Lung (tissue), 12 donors: Measurements from ENCODE around the gene COL9A2. TPM values are rescaled to one million over a fixed set of nuclear protein-coding genes. Genes with fewer than 3 reads are reported as not detected.

ENCODE experiments used
- ATAC-seq: fragments of 200-7000 bp; cut with Tn5 transposase; one replicate; pipeline ENCODE4 v1.9.1; 2020; ENCODE audit warnings: moderate number of reproducible peaks; ENCODE audit not compliant: insufficient read depth, low FRiP score
- DNase-seq, 3 donors: peaks; one replicate each; pipeline ENCODE4 v3.0.0-alpha.2; 2013 to 2017
- H3K27ac ChIP-seq, 2 donors: one replicate each; pipeline ENCODE4 v1.5.1; 2013; ENCODE audit warnings: mild to moderate bottlenecking in 2 of 2, moderate library complexity in 2 of 2, control low read depth in 1 of 2, inconsistent platforms in 1 of 2, low read depth in 1 of 2, low read length in 1 of 2
- H3K27me3 ChIP-seq, 3 donors: one replicate each; pipeline ENCODE4 v1.5.1; 2013; ENCODE audit warnings: low read length in 2 of 3; ENCODE audit not compliant: control insufficient read depth in 3 of 3, insufficient read depth in 3 of 3
- H3K36me3 ChIP-seq, 4 donors: one replicate each; pipeline ENCODE4 v1.5.1; 2013; ENCODE audit warnings: low read length in 4 of 4, mild to moderate bottlenecking in 1 of 4, moderate library complexity in 1 of 4; ENCODE audit not compliant: control insufficient read depth in 4 of 4, insufficient read depth in 4 of 4
- H3K4me1 ChIP-seq, 5 donors: one replicate each; pipeline ENCODE4 v1.5.1; 2013; ENCODE audit warnings: low read length in 5 of 5, mild to moderate bottlenecking in 2 of 5, moderate library complexity in 1 of 5; ENCODE audit not compliant: control insufficient read depth in 5 of 5, insufficient read depth in 5 of 5
- H3K4me3 ChIP-seq: one replicate; pipeline ENCODE4 v1.5.1; 2013; ENCODE audit warnings: mild to moderate bottlenecking, control low read depth, moderate library complexity
- H3K9ac ChIP-seq, 2 donors: one replicate each; pipeline ENCODE4 v1.5.1; 2013; ENCODE audit warnings: low read length in 2 of 2, control low read depth in 1 of 2; ENCODE audit not compliant: insufficient read depth in 1 of 2
- H3K9me3 ChIP-seq, 4 donors: one replicate each; pipeline ENCODE4 v1.5.1; 2013; ENCODE audit warnings: low read length in 3 of 4, mild to moderate bottlenecking in 1 of 4, moderate library complexity in 1 of 4; ENCODE audit not compliant: control insufficient read depth in 4 of 4, insufficient read depth in 3 of 4
- WGBS, 2 donors: extraction: QIAGEN DNeasy Blood & Tissue Kit; methylation state at CpG; one replicate each; pipeline ENCODE4 v1.1.7; 2013; 5-methylcytosine and 5-hydroxymethylcytosine counted together
- polyA plus RNA-seq, 2 donors: library from polyadenylated mRNA; stranded (reverse); fragments of 200-250 nt; gene quantifications; one replicate each; pipeline ENCODE4 v1.2.1, GENCODE V29; 2013
- total RNA-seq, 2 donors: library from RNA; depleted of rRNA in 1 of 2; stranded (reverse); fragments of >200 nt in 1 of 2; gene quantifications; one replicate each; pipeline ENCODE4 v1.2.1, GENCODE V29; 2014 to 2021
- TF ChIP-seq, protein P1 (sequence below): IDR thresholded peaks from 2 replicates; pipeline ENCODE4 v1.5.1; 2012; ENCODE audit warnings: mild to moderate bottlenecking; ENCODE audit errors: control extremely low read depth, extremely low read depth
- donor health status: control.
- donor health status: control.
- donor health status: Bipolar disorder and iron deficiency.
- donor health status: healthy.
- donor health status: DM: yes; HTN: yes; CAD: no.

Gene COL9A2
- total and polyA plus RNA-seq, 4 donors = 3.7 to 16.0 (median 9.4) TPM

DNA sequence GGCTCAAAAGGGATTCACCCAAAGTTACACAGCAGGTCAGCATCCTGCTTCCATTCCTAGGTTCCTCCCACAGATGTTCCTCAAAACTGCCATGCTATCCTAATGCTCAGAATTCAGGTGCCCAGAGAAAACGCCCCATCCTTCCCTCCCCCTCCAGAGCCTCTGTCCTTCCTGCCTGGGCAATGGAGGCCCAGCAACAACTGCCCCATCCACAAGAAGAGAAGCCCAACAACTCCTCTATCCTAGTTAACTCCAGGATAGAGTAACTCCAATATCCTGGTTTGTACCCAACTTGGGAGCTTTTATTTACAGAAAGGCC, 16.9 kb downstream of the COL9A2 start:
- TF ChIP-seq, protein P1, sequence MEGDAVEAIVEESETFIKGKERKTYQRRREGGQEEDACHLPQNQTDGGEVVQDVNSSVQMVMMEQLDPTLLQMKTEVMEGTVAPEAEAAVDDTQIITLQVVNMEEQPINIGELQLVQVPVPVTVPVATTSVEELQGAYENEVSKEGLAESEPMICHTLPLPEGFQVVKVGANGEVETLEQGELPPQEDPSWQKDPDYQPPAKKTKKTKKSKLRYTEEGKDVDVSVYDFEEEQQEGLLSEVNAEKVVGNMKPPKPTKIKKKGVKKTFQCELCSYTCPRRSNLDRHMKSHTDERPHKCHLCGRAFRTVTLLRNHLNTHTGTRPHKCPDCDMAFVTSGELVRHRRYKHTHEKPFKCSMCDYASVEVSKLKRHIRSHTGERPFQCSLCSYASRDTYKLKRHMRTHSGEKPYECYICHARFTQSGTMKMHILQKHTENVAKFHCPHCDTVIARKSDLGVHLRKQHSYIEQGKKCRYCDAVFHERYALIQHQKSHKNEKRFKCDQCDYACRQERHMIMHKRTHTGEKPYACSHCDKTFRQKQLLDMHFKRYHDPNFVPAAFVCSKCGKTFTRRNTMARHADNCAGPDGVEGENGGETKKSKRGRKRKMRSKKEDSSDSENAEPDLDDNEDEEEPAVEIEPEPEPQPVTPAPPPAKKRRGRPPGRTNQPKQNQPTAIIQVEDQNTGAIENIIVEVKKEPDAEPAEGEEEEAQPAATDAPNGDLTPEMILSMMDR = no peak
- no peak overlapping the region for H3K9ac ChIP-seq
- 80 to 82% methylated on average over 1 of the region's 1 CpG for WGBS, 2 donors

DNA sequence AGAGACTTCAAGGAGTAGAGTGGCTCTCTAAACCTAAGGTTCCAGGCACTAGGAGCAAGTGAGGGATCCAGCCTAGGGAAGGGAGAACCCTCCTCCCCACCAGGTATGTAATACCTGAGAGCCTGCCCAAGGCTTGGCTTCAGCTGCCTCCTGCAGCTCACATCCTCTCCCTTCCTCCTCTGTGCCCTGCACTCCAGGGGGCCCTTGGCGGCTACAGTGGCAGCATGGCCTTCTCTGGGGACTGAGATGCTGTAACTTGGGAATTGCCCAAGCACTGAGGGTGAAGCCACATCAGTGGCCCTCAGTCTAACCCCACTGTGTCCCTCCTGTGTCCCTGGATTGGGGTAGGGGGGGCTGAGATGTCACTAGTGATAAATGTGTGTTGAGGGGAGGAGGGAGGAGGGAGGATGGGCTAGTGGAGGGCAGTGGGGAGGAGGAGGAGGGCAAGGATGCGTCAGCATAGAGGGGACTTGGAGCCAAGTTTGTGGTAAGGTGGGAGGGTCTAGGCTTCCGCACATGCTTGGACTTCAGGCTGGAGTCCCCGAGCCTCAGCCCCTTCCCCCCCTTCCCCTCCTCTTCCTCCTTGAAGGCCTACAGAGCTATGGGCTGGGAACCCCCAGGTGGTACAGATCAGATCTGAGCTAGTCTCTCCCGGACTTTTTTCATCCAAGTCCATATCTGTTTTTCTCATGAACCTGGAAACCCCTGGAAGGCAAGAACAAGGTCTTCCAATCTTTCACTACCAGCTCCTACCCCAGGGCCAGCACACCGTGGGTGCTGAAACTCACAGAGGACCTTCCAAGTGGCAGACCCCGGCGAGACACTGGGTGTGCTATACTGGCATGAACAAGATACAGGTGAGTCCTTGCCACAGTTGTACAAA, 17.5 kb downstream of the COL9A2 start:
- Histone ChIP-seq H3K27ac (no peak overlapping the region), H3K9me3 (peaks cover 0 to 4% (median 0%) of the 10 kb centered on the region in 4 donors), H3K4me3 (no peak overlapping the region), H3K27me3 (no peaks in the 10 kb centered on the region), H3K4me1 (no peaks in the 10 kb centered on the region), H3K9ac (no peak overlapping the region), H3K36me3 (peaks cover under 1 to 3% (median 2%) of the 10 kb centered on the region in 4 donors)
- no peak for DNase-seq
- TF ChIP-seq, protein P1 = no peak
- WGBS, 2 donors = 50 to 61% methylated on average over 8 of the region's 8 CpGs
- no peak for ATAC-seq

More for the DNA sequence above, 16.9 kb downstream of the COL9A2 start:
- DNase-seq = no peak
- no peak for ATAC-seq
- Histone ChIP-seq H3K27ac (no peak overlapping the region), H3K9me3 (peaks cover 0 to 4% (median 0%) of the 10 kb centered on the region in 4 donors), H3K4me3 (no peak overlapping the region), H3K36me3 (peaks cover 0 to 3% (median 0%) of the 10 kb centered on the region in 4 donors), H3K27me3 (no peaks in the 10 kb centered on the region), H3K4me1 (no peaks in the 10 kb centered on the region)

DNA sequence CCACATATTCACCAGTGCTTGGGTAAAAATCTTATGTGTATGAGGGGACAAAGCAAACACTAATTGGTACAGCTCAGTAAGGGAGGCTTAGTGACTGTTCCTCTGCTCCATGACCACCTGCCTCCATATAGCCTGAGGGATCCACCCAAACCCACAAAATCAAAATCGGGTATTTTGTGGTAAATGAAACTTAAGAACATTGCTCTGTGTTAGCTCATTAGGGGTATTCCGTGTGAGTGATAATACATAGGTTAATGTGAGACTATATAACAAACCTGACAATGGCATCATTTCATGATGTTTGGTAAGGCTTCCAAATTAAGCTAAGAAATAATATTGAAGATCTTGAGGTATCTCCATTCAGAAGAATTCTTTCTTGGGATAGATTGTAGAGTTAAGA, 25.8 kb downstream of the COL9A2 start:
- Histone ChIP-seq H3K9ac (no peak overlapping the region), H3K27me3 (no peaks in the 10 kb centered on the region), H3K4me3 (no peak overlapping the region), H3K36me3 (peaks cover 15 to 40% (median 22%) of the 10 kb centered on the region in 4 donors), H3K27ac (no peak overlapping the region), H3K9me3 (no peaks in the 10 kb centered on the region), H3K4me1 (no peaks in the 10 kb centered on the region)
- 84 to 95% methylated on average over 2 of the region's 2 CpGs for WGBS, 2 donors
- TF ChIP-seq, protein P1 = no peak
- ATAC-seq (no peak), DNase-seq (no peak)
